ENCODE measurements around the gene ILDR1.

Gene ILDR1

DNA sequence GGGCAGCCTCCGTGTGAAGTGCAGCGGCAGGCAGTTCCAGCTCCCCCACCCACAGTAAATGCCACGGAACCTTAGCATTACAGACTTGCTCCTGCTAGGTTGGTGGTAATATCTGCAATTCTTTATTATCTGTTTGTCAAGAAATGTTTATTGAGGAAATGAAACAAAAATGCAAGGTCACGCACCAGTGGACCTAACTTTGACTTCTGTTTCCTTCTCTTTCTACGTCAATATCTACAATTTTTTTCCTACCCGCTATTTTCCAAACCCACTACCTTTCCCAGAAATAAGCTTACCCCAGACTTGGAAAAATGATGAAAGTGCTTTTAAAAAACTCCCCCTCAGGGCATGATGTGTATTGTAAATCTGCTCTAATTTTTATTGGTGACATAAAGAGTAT lies 18.9 kb downstream of the ILDR1 start:
- DNase-seq (ENCODE audit: low spot score) = no peak
- Histone ChIP-seq H3K9ac (ENCODE audit: low read depth, low read length, poor library complexity) (no peak overlapping the region), H3K36me3 (replicated peaks in 1 of 2; ENCODE audit: control insufficient read depth in 2 of 2, insufficient read depth in 2 of 2, low read length in 2 of 2) (no peaks in the 10 kb centered on the region), H3K4me2 (ENCODE audit: insufficient read depth, low read length, poor library complexity, severe bottlenecking) (no peak overlapping the region), H3K9me3 (replicated peaks in 1 of 2; ENCODE audit: control insufficient read depth in 2 of 2, insufficient read depth in 1 of 2, low read depth in 1 of 2, low read length in 2 of 2) (no peaks in the 10 kb centered on the region), H3K79me1 (ENCODE audit: low read depth, low read length) (no peaks in the 10 kb centered on the region), H3K27me3 (ENCODE audit: control insufficient read depth in 3 of 3, insufficient read depth in 3 of 3, low read depth in 1 of 3, low read length in 3 of 3) (no peaks in the 10 kb centered on the region), H2BK12ac (ENCODE audit: low read length) (no peak overlapping the region), H3K23ac (ENCODE audit: low read depth, low read length, poor library complexity) (no peak overlapping the region), H2AK5ac (ENCODE audit: low read depth, low read length) (no peak overlapping the region), H2BK120ac (ENCODE audit: low read depth, low read length) (no peak overlapping the region), H4K8ac (ENCODE audit: low read depth, low read length) (no peak overlapping the region), H2AFZ (ENCODE audit: low read length) (no peak overlapping the region), H3K14ac (ENCODE audit: low read length) (no peak overlapping the region), H3K27ac (replicated peaks; ENCODE audit: low read length) (no peak overlapping the region), H3K4me1 (ENCODE audit: control insufficient read depth in 2 of 2, insufficient read depth in 1 of 2, low read depth in 1 of 2, low read length in 2 of 2) (peaks cover 0 to 6% of the 10 kb centered on the region in 2 donors), H3K4ac (ENCODE audit: low read length) (no peak overlapping the region), H2BK15ac (ENCODE audit: low read length) (no peak overlapping the region), H2BK5ac (ENCODE audit: low read length) (no peak overlapping the region), H3K18ac (ENCODE audit: low read length) (no peak overlapping the region), H3K4me3 (ENCODE audit: low read length in 2 of 2) (no peak overlapping the region), H4K91ac (ENCODE audit: low read depth, low read length, poor library complexity) (no peak overlapping the region)
- WGBS, 2 donors (ENCODE audit: extremely low coverage in 2 of 2, insufficient read length in 2 of 2, insufficient replicate concordance in 1 of 2) = 100% methylated on average over 2 of the region's 6 CpGs; no CpG with 5 or more reads in 1 of the 2 donors

DNA sequence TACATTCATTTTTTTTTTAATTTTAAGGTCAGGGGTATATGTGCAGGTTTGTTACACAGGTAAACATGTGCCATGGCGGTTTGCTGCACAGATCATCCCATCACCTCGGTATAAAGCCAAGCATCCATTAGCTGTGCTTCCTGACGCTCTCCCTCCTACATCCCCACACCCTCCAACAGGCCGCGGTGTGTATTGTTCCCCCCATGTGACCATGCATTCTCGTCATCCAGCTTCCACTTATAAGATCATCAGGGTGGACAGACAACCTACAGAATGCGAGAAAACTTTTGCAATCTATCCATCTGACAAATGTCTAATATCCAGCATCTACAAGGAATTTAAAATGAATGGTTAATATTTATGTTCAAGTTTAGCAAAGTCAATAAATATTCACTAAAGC lies 19.4 kb downstream of the ILDR1 start:
- Histone ChIP-seq H3K4ac (ENCODE audit: low read length) (no peak overlapping the region), H2BK12ac (ENCODE audit: low read length) (no peak overlapping the region), H4K8ac (ENCODE audit: low read depth, low read length) (no peak overlapping the region), H2AFZ (ENCODE audit: low read length) (no peak overlapping the region), H3K23ac (ENCODE audit: low read depth, low read length, poor library complexity) (no peak overlapping the region), H3K14ac (ENCODE audit: low read length) (no peak overlapping the region), H3K4me3 (ENCODE audit: low read length in 2 of 2) (no peak overlapping the region), H3K9ac (ENCODE audit: low read depth, low read length, poor library complexity) (no peak overlapping the region), H2BK15ac (ENCODE audit: low read length) (no peak overlapping the region), H3K79me1 (ENCODE audit: low read depth, low read length) (no peaks in the 10 kb centered on the region), H3K27ac (replicated peaks; ENCODE audit: low read length) (no peak overlapping the region), H4K91ac (ENCODE audit: low read depth, low read length, poor library complexity) (no peak overlapping the region), H3K4me1 (ENCODE audit: control insufficient read depth in 2 of 2, insufficient read depth in 1 of 2, low read depth in 1 of 2, low read length in 2 of 2) (peaks cover 0 to 6% of the 10 kb centered on the region in 2 donors), H2AK5ac (ENCODE audit: low read depth, low read length) (no peak overlapping the region), H3K18ac (ENCODE audit: low read length) (no peak overlapping the region), H3K9me3 (replicated peaks in 1 of 2; ENCODE audit: control insufficient read depth in 2 of 2, insufficient read depth in 1 of 2, low read depth in 1 of 2, low read length in 2 of 2) (no peaks in the 10 kb centered on the region), H3K27me3 (ENCODE audit: control insufficient read depth in 3 of 3, insufficient read depth in 3 of 3, low read depth in 1 of 3, low read length in 3 of 3) (no peaks in the 10 kb centered on the region), H3K4me2 (ENCODE audit: insufficient read depth, low read length, poor library complexity, severe bottlenecking) (no peak overlapping the region), H3K36me3 (replicated peaks in 1 of 2; ENCODE audit: control insufficient read depth in 2 of 2, insufficient read depth in 2 of 2, low read length in 2 of 2) (no peaks in the 10 kb centered on the region), H2BK120ac (ENCODE audit: low read depth, low read length) (no peak overlapping the region), H2BK5ac (ENCODE audit: low read length) (no peak overlapping the region)
- WGBS, 2 donors (ENCODE audit: extremely low coverage in 2 of 2, insufficient read length in 2 of 2, insufficient replicate concordance in 1 of 2) = no CpG with 5 or more reads among the region's 7 CpGs
- DNase-seq (ENCODE audit: low spot score) = no peak

DNA sequence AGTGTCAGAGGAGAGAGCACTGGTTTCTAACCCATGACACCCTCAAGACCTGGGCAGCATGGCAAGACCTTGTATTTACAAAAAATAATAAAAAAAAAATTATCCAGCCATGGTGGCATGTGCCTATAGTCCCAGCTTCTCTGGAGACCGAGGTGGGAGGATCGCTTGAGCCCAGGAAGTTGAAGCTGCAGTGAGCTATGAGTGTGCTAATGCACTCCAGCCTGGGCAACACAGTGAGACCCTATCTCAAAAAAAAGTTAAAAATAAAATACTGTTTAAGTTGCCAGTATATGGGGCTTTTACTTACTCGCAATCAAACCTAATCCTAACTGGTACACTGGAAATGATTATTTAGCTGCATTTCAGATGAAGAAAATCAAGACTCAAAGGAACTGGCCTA lies 20.2 kb downstream of the ILDR1 start:
- Histone ChIP-seq H2AK5ac (ENCODE audit: low read depth, low read length) (no peak overlapping the region), H2BK5ac (ENCODE audit: low read length) (no peak overlapping the region), H4K91ac (ENCODE audit: low read depth, low read length, poor library complexity) (no peak overlapping the region), H2BK120ac (ENCODE audit: low read depth, low read length) (no peak overlapping the region), H3K9me3 (replicated peaks in 1 of 2; ENCODE audit: control insufficient read depth in 2 of 2, insufficient read depth in 1 of 2, low read depth in 1 of 2, low read length in 2 of 2) (no peaks in the 10 kb centered on the region), H3K14ac (ENCODE audit: low read length) (no peak overlapping the region), H3K4ac (ENCODE audit: low read length) (no peak overlapping the region), H2AFZ (ENCODE audit: low read length) (no peak overlapping the region), H3K4me1 (ENCODE audit: control insufficient read depth in 2 of 2, insufficient read depth in 1 of 2, low read depth in 1 of 2, low read length in 2 of 2) (peaks cover 0 to 6% of the 10 kb centered on the region in 2 donors), H3K23ac (ENCODE audit: low read depth, low read length, poor library complexity) (no peak overlapping the region), H4K8ac (ENCODE audit: low read depth, low read length) (no peak overlapping the region), H2BK15ac (ENCODE audit: low read length) (no peak overlapping the region), H3K79me1 (ENCODE audit: low read depth, low read length) (no peaks in the 10 kb centered on the region), H3K18ac (ENCODE audit: low read length) (no peak overlapping the region), H3K36me3 (replicated peaks in 1 of 2; ENCODE audit: control insufficient read depth in 2 of 2, insufficient read depth in 2 of 2, low read length in 2 of 2) (no peaks in the 10 kb centered on the region), H3K4me2 (ENCODE audit: insufficient read depth, low read length, poor library complexity, severe bottlenecking) (no peak overlapping the region), H3K4me3 (ENCODE audit: low read length in 2 of 2) (no peak overlapping the region), H3K27ac (replicated peaks; ENCODE audit: low read length) (no peak overlapping the region), H3K9ac (ENCODE audit: low read depth, low read length, poor library complexity) (no peak overlapping the region), H2BK12ac (ENCODE audit: low read length) (no peak overlapping the region), H3K27me3 (ENCODE audit: control insufficient read depth in 3 of 3, insufficient read depth in 3 of 3, low read depth in 1 of 3, low read length in 3 of 3) (no peaks in the 10 kb centered on the region)
- DNase-seq (ENCODE audit: low spot score) = no peak
- no CpG with 5 or more reads among the region's 3 CpGs for WGBS, 2 donors (ENCODE audit: extremely low coverage in 2 of 2, insufficient read length in 2 of 2, insufficient replicate concordance in 1 of 2)

DNA sequence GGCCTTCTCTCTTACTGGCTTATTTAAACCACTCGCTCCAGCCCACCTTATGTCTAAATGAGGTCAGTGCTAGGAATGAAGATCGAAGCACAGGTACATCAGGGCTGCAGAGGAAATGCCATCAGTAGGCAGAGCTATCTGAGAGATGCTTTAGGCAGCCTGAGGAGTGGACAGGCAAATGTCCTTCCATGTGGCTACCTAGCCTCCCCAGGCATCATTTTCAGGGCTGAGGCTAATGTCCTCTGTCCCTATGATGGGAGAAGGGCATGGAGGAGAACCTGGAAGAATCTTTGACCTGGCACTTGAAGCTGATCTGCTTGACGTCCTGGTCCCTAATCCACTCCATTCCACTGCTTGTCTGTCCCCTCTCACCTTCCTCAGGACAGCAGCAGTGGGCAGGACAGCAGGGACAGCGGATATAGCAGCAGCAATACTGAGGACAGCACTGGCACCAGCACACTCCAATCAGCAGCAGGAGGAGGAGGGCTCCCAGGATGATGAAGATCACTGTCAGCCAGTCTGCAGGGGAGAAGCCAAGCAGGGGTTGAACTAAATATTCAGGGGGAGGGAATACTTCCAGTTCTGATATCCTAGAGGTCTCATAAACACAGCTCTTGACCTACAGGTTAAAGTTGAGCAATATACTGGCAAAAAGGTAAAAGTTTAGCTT lies 21.0 kb downstream of the ILDR1 start:
- Histone ChIP-seq H2AFZ (ENCODE audit: low read length) (no peak overlapping the region), H2AK5ac (ENCODE audit: low read depth, low read length) (no peak overlapping the region), H4K91ac (ENCODE audit: low read depth, low read length, poor library complexity) (no peak overlapping the region), H3K4ac (ENCODE audit: low read length) (no peak overlapping the region), H3K27ac (replicated peaks; ENCODE audit: low read length) (no peak overlapping the region), H2BK120ac (ENCODE audit: low read depth, low read length) (no peak overlapping the region), H3K79me1 (ENCODE audit: low read depth, low read length) (no peaks in the 10 kb centered on the region), H3K14ac (ENCODE audit: low read length) (no peak overlapping the region), H3K9ac (ENCODE audit: low read depth, low read length, poor library complexity) (no peak overlapping the region), H3K27me3 (ENCODE audit: control insufficient read depth in 3 of 3, insufficient read depth in 3 of 3, low read depth in 1 of 3, low read length in 3 of 3) (no peaks in the 10 kb centered on the region), H3K36me3 (replicated peaks in 1 of 2; ENCODE audit: control insufficient read depth in 2 of 2, insufficient read depth in 2 of 2, low read length in 2 of 2) (no peaks in the 10 kb centered on the region), H3K4me3 (ENCODE audit: low read length in 2 of 2) (no peak overlapping the region), H3K4me2 (ENCODE audit: insufficient read depth, low read length, poor library complexity, severe bottlenecking) (no peak overlapping the region), H3K23ac (ENCODE audit: low read depth, low read length, poor library complexity) (no peak overlapping the region), H3K4me1 (ENCODE audit: control insufficient read depth in 2 of 2, insufficient read depth in 1 of 2, low read depth in 1 of 2, low read length in 2 of 2) (peaks cover 0 to 6% of the 10 kb centered on the region in 2 donors), H2BK15ac (ENCODE audit: low read length) (no peak overlapping the region), H3K9me3 (replicated peaks in 1 of 2; ENCODE audit: control insufficient read depth in 2 of 2, insufficient read depth in 1 of 2, low read depth in 1 of 2, low read length in 2 of 2) (no peaks in the 10 kb centered on the region), H3K18ac (ENCODE audit: low read length) (no peak overlapping the region), H4K8ac (ENCODE audit: low read depth, low read length) (no peak overlapping the region), H2BK5ac (ENCODE audit: low read length) (no peak overlapping the region), H2BK12ac (ENCODE audit: low read length) (no peak overlapping the region)
- DNase-seq (ENCODE audit: low spot score) = no peak
- WGBS, 2 donors (ENCODE audit: extremely low coverage in 2 of 2, insufficient read length in 2 of 2, insufficient replicate concordance in 1 of 2) = no CpG with 5 or more reads among the region's 4 CpGs
